Choroid plexus epithelial cell (primary cell): ENCODE data around the gene FNDC3A.

ENCODE experiments used
- DNase-seq: peaks from one replicate; pipeline ENCODE4 v3.0.0-alpha.2; 2010; ENCODE audit warnings: low read depth
- H3K4me3 ChIP-seq: 2 replicates; pipeline ENCODE4 v1.5.1; 2011; ENCODE audit warnings: low read depth, mild to moderate bottlenecking, control low read depth, low read length, moderate library complexity
- TF ChIP-seq, protein P1 (sequence below): conservative IDR thresholded peaks from 2 replicates; pipeline ENCODE4 v1.5.1; 2011; ENCODE audit warnings: low read depth, mild to moderate bottlenecking, control low read depth, inconsistent platforms, low read length, moderate library complexity

FNDC3A gene

DNA sequence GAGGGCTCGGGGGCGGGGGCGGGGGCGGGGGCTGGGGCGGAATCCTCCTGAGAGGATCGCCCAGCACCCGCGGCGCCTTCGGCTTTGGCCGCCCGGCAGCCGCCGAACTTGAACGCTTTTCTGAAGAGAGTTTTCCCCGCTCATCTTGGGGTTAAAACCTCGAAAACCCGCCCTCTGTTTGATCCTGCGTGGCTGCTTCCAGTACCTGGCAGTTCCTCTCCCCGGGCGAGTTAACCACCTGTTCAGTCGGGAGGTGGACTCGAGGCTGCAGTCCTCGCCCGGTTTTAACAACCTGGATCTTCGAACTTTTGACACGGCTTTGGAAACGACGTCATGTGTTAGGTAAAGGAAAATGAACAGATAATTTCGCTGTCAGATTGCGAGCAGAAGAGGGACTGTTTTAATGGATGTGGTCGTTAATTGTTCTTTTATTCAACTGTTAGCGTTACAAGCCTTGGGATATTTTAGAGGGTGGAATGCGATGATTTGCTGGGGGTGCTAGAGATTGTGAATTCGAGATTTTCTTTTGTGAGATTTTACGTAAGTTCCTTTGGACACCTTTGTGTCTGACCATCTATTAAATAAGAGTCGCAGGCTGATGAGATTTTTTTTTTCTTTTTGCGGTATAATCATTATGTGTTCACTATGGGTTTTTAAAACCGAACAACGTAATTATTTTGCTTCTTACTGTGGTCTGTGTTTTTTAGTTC, 1.0 kb downstream of the FNDC3A start:
- peak; percentile 75 for DNase-seq
- peak overlapping the region; percentile 84 for H3K4me3 ChIP-seq
- TF ChIP-seq, protein P1, sequence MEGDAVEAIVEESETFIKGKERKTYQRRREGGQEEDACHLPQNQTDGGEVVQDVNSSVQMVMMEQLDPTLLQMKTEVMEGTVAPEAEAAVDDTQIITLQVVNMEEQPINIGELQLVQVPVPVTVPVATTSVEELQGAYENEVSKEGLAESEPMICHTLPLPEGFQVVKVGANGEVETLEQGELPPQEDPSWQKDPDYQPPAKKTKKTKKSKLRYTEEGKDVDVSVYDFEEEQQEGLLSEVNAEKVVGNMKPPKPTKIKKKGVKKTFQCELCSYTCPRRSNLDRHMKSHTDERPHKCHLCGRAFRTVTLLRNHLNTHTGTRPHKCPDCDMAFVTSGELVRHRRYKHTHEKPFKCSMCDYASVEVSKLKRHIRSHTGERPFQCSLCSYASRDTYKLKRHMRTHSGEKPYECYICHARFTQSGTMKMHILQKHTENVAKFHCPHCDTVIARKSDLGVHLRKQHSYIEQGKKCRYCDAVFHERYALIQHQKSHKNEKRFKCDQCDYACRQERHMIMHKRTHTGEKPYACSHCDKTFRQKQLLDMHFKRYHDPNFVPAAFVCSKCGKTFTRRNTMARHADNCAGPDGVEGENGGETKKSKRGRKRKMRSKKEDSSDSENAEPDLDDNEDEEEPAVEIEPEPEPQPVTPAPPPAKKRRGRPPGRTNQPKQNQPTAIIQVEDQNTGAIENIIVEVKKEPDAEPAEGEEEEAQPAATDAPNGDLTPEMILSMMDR, result no peak

DNA sequence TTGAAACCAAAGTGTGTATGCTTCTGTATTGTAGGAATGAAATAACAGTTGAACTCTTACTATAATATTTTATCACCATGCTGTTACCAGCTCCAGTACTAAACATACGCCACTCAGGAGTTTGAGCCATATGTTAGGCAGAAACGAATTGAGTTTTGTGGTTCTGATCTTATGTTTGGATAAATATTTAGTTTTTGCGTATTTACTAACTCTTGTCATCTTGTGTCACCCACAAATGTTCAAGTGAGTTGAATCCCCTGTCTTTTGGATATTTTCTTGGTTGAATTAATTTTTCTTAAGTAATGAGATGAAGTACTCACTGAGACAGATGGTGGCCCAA, 1.5 kb downstream of the FNDC3A start:
- peak; percentile 31 for DNase-seq
- TF ChIP-seq, protein P1, result no peak
- peak overlapping the region; percentile 84 for H3K4me3 ChIP-seq

DNA sequence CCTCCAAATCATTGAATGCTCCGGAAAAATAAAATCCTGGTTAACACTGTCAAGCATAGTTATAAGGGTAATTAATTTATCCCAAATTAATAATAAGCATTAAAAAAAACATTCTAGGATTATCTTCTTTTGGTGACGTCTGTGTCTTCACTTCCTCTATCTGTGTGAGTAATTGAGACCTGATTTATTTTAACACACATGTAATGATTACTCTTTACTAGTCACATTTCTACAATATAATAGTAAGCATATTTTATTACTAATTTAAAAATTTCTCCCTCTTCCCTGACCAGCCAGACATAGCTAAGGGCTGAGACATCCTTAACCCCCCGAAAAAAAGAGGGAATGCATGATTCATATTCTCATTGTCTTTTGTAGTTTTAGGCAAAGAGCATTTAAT, 2.3 kb downstream of the FNDC3A start:
- TF ChIP-seq, protein P1, result no peak
- H3K4me3 ChIP-seq, result peak overlapping the region; percentile 84
- peak; percentile 16 for DNase-seq

DNA sequence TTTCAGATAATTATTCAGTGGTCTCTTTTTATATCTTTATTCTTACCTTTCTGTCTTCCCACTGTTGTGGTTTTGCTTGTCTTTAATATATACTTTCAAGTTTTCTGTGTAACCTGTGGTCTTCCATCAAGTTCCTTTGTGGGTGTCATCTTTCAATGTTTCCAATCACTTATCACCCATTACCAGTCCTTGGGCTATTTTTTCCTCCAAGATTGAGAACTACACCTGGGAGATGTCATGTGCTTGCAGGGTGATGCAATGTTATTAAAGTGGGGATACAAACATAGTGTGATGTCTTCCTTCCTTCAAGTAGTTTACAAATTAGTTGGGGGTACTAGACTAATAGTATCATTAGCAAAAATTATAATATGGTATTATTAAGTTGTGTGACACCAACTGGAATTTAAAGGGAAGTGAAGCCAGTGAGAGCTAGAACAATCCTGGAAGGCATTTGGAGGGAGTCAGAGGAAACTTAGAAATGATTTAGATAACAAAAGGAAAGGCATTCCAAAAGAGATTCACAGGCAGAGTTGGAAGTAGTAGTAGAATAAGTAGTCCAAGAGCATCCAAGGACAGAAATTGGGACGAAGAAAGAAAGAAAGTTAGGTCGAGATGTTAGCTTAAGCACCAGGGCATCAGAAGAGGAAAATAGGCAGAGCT, 3.4 kb downstream of the FNDC3A start:
- TF ChIP-seq, protein P1, result no peak
- no peak for DNase-seq
- no peak overlapping the region for H3K4me3 ChIP-seq

DNA sequence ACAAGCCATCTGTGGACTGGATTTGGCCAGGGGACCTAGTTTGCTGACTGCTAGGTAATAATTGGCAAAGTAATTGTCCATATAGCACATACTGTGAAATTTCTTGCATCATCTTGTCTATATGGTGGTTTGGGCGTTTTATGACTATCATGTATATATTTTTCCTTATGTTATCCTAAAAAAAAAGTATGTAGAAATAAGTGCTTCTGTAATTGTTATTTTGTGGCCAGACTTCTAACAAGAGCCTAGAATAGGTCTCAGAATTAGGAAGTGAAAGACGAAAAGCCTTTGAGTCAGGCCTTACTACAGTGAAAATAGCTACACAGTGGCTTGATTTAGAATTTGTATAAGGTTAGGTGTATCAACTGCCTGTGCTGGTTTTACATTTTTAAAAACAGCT, 4.2 kb downstream of the FNDC3A start:
- no peak overlapping the region for H3K4me3 ChIP-seq
- no peak for DNase-seq
- TF ChIP-seq, protein P1, result no peak

DNA sequence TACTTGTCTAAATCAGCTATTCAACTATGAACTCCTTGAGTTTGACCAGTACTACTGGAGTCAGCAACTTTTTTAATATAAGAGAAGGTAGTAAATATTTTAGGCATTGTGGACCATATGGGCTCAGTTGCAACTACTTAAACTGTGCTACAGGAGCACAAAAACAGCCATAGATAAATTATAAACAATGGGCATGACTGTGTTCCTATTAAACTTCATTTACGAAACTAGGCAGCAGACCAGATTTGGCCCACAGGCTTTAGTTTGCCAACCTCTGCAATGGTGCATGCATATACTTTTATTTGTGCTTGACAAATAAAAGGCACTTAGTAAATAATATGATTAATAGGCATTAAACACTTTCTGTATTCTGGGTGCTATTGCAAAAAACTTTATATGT, 7.6 kb downstream of the FNDC3A start:
- TF ChIP-seq, protein P1, result no peak
- DNase-seq, result no peak

DNA sequence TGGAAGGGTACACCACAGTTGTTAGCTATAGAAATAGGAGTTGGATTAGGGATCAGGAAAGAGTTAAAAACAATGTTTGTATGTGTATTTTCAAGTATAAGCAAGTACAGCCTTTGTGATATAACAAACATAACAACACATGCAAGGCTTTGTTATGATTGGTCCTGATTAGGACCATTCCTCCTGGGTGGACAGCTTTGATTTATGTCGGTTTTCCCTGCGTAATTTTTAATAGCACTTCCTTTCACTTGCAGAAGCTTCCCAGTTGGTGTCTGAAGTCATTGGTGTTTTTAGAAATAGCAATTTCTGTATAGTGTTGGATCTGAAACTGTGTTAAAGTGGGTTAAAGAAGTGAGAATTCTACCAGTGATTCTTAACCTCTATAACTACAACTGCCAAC, 10.0 kb downstream of the FNDC3A start:
- no peak overlapping the region for H3K4me3 ChIP-seq
- DNase-seq, result no peak
- TF ChIP-seq, protein P1, result no peak

More for the DNA sequence above, 7.6 kb downstream of the FNDC3A start:
- no peak overlapping the region for H3K4me3 ChIP-seq
